Head of caudate nucleus (tissue), 42 donors: ENCODE data around the gene SMARCC2.
A peak's percentile ranks its signal among the peaks of the same experiment; 100 is the strongest.

Source experiments
- DNase-seq, 42 donors: peaks; one replicate each; pipeline versions ENCODE4 v3.0.0 to v3.0.0-alpha.2; 2020 to 2021; ENCODE audit warnings: mixed read lengths in 7 of 42
- intact Hi-C: fragments of 100-400 bp; cut with DNase I; formaldehyde crosslinking; loops from one replicate; pipeline ENCODE4 v1.15.0; 2022

Gene SMARCC2

DNA sequence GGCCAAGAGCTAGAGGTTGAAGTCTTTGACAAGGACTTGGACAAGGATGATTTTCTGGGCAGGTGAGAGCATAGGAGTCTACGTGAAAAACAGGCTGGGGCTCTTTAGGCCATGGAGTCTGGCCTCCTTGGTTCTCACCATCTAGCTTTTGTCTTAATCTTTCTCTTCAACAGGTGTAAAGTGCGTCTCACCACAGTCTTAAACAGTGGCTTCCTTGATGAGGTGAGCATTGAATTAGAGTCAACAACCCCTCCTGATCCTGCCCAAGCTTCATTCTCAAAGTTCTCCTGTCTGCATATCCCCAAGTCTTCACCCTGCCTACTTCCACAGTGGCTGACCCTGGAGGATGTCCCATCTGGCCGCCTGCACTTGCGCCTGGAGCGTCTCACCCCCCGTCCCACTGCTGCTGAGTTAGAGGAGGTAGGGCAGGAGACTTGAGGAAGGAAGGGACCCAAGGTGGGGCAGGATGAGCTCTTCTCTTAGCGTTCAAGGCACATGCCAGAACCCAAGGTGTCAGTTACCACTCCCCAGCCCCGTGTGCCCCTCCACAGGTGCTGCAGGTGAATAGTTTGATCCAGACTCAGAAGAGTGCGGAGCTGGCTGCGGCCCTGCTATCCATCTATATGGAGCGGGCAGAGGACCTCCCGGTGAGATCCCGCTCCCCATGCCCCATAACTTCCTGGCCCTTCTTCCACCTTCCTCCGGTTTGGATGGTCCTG is 51.3 kb downstream of the SMARCC2 start:
- no peak for DNase-seq
- intact Hi-C loops = no loop called here

GRCh38 chr12:56134897-56135296 is 54.4 kb downstream of the SMARCC2 start:
- intact Hi-C loops = no loop called here
- DNase-seq = no peak

DNA sequence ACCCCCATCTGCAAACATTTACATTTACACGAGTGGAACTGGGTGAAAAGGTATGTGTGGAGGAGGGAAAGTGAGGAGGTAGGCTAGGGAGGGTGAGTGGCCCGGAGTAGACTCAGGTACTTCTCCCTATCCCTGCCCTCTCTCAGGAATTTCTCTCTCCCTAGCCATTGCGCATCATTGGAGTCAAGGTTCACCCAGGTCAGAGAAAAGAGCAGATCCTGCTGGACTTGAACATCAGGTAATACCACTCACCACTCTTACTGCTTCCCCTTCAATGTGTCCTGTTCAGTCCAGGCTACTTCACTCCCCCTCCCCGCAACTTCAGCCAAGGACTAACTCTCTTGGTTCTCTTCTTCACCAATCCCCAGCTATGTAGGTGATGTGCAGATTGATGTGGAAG is 58.4 kb downstream of the SMARCC2 start:
- DNase-seq = no peak
- intact Hi-C loops = no loop called here

DNA sequence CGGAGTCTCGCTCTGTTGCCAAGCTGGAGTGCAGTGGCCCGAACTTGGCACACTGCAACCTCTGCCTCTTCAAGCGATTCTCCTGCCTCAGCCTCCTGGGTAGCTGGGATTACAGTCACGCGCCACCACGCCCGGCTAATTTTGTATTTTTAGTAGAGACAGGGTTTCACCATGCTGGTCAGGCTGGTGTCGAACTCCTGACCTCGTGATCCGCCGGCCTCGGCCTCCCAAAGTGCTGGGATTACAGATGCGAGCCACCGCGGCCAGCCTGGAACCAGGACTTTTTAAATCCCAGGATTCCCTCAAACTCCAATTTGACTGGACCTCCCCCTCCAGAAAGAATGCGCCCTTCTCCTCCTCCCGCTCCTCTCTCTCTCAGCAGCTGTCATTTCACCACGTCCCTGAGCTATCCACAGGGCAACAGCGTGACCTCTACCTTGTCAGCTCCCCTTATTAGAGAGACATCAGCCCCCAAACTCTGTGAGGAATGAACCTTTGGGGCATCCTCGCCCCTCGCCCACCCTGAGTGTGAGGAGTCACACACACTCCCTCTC is 59.3 kb downstream of the SMARCC2 start:
- DNase-seq = no peak
- intact Hi-C loops = loop anchor here (5.0 kb wide), 1 partner anchor 92 kb away; the partner anchor contains the start of genes NABP2 and RNF41

DNA sequence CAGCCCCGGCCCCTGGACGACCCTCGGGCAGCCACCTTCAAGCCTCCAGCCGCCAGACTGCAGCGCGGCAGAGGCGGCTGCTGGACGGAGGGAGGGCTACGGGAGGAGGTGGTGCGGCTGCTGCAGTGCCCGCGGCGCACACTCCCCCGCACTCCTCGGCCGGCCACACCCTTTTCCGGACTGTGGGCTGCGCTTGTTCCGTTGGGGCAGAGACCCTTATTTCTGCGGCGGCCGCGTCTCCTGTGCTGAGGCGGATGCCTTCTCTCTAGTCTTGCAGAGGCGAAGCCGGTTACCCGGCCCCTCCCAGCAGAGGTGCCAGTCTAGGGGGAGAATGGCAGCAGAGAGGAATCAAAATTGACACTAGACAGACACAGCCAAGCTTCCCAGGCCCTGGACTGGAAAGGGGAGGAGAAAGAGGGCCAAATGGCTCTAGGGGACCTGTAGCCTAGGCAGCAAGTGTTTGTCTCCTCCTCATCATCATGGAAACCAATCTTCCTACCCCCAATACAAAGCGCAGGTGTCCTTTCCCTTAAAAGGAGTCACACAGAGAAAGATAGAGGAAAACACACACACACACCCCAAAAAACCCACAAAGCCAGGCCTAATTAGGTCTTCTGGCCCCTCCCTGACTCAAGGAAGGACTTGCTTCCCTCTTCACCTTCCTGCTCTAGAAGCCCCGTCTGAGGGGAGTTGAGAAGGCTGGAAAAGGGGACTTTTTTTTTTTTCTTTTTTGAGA is 59.9 kb downstream of the SMARCC2 start:
- DNase-seq = peak in 35 of 42 donors; percentile 13 to 61 (median 37)
- intact Hi-C loops = loop anchor here (5.0 kb wide), 1 partner anchor 93 kb away; the partner anchor contains the start of genes NABP2 and RNF41

GRCh38 chr12:56128670-56129205 is 60.5 kb downstream of the SMARCC2 start:
- peak in 22 of 42 donors; percentile 8 to 61 (median 26) for DNase-seq
- intact Hi-C loops = loop anchor here (5.0 kb wide), 1 partner anchor 94 kb away; the partner anchor contains the start of genes NABP2 and RNF41

GRCh38 chr12:56127888-56128669 is 61.2 kb downstream of the SMARCC2 start, which contains the start of gene ESYT1:
ESYT1 (plus strand) TSS chr12:56128267; CDS start chr12:56128320, 53 bp downstream.
- intact Hi-C loops = loop anchor here (2.0 to 5.0 kb wide), 2 partner anchors 61 to 94 kb away; partner anchors contain the start of genes NABP2, RNF41 and SMARCC2
- DNase-seq = peak; percentile 87 to 99 (median 96)

DNA sequence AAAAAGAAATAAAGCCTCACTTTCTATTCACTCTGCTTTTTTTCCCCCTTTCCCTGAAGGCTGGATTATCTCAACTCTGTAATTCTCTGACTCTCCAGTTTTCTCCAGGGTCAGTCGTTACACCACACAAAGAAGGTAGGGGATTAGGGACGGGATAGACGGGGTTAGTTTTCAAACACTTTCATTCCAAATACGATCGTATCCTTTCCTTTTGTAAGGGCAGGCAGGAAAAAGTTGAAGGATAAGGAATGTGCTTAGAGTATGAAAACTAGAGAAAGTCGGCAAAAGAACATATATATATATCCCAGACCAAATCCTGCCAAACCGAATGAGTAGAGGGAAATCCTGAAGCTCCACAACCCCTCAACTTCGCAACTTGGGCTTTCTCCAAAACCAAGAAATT is 61.8 kb downstream of the SMARCC2 start:
- DNase-seq = no peak
- intact Hi-C loops = loop anchor here (2.0 to 5.0 kb wide), 2 partner anchors 61 to 95 kb away; partner anchors contain the start of genes NABP2, RNF41 and SMARCC2

GRCh38 chr12:56126732-56127239 is 62.5 kb downstream of the SMARCC2 start:
- intact Hi-C loops = loop anchor here (2.0 to 5.0 kb wide), 2 partner anchors 62 to 96 kb away; partner anchors contain the start of genes NABP2, RNF41 and SMARCC2
- no peak for DNase-seq

DNA sequence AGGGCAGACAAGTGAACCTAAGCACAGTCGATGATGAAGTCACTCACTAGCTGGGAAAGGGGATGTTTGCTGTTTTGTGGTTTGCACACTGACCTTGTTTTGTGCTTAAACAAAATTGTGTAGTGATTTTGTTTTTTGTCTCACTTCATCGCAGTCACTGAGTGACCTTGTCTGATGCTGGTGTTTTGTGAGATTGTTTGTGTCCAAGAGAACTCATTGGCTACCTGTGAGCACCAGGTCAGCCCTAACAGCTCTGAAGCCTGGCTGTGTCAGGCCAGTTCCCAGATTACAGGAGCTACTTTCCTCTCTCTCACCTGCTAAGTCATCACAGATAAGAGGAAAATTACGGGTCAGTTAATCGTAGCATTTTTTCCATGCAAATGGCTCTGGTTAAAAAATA is 65.2 kb downstream of the SMARCC2 start:
- DNase-seq = no peak
- intact Hi-C loops = no loop called here

GRCh38 chr12:56122637-56123036 is 66.6 kb downstream of the SMARCC2 start:
- intact Hi-C loops = no loop called here

DNA sequence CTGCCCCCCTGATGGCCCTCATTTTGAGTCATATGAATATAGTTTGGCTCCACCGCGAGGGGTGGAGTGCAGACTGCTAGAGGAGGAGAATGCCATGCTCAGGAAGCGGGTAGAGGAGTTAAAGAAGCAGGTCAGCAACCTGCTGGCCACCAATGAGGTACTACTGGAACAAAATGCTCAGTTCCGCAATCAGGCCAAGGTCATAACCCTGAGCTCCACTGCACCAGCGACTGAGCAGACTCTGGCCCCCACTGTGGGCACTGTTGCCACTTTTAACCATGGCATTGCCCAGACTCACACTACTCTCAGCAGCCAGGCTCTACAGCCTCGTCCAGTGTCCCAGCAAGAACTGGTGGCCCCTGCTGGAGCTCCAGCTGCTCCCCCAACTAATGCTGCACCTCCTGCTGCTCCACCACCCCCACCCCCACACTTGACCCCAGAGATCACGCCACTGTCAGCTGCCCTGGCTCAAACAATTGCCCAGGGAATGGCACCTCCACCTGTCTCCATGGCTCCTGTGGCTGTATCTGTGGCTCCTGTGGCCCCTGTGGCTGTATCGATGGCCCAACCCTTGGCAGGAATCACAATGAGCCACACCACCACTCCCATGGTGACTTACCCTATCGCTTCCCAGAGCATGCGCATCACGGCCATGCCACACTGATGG is 67.9 kb downstream of the SMARCC2 start:
- no peak for DNase-seq
- intact Hi-C loops = no loop called here

More at GRCh38 chr12:56122637-56123036, 66.6 kb downstream of the SMARCC2 start:
- DNase-seq = no peak

GRCh38 chr12:56120158-56120846 is 69.0 kb downstream of the SMARCC2 start:
- intact Hi-C loops = no loop called here
- DNase-seq = no peak

GRCh38 chr12:56119361-56119796 is 69.9 kb downstream of the SMARCC2 start:
- peak in 40 of 42 donors; percentile 30 to 86 (median 68) for DNase-seq
- intact Hi-C loops = loop anchor here (5.0 kb wide), 1 partner anchor 33 kb away; the partner anchor contains the start of gene MYL6B

GRCh38 chr12:56118688-56119357 is 70.5 kb downstream of the SMARCC2 start:
- no peak for DNase-seq
- intact Hi-C loops = loop anchor here (5.0 kb wide), 1 partner anchor 33 kb away; the partner anchor contains the start of gene MYL6B
